Effector memory CD4-positive, alpha-beta T cell (primary cell): ENCODE data around the gene SLF2.

Experiments used
- DNase-seq, 3 donors: peaks; one replicate each; pipeline ENCODE4 v3.0.0-alpha.2; 2020
- H3K27ac ChIP-seq: 2 replicates; pipeline ENCODE4 v1.7.0; 2013; ENCODE audit warnings: mild to moderate bottlenecking, low read length, moderate library complexity; ENCODE audit not compliant: insufficient read depth, poor library complexity, severe bottlenecking
- H3K27me3 ChIP-seq: replicated peaks from 2 replicates; pipeline ENCODE4 v1.7.0; 2013; ENCODE audit warnings: mild to moderate bottlenecking, low read length; ENCODE audit not compliant: insufficient read depth, control insufficient read depth, poor library complexity, severe bottlenecking
- H3K36me3 ChIP-seq: 2 replicates; pipeline ENCODE4 v1.7.0; 2013; ENCODE audit warnings: mild to moderate bottlenecking, low read length, moderate library complexity; ENCODE audit not compliant: control insufficient read depth, insufficient read depth
- H3K4me1 ChIP-seq: 2 replicates; pipeline ENCODE4 v1.7.0; 2013; ENCODE audit warnings: low read length, mild to moderate bottlenecking; ENCODE audit not compliant: control insufficient read depth, insufficient read depth, poor library complexity, severe bottlenecking
- H3K4me3 ChIP-seq: 2 replicates; pipeline ENCODE4 v1.7.0; 2013; ENCODE audit warnings: low read length, low read depth, mild to moderate bottlenecking; ENCODE audit not compliant: insufficient read depth, poor library complexity, severe bottlenecking
- H3K9me3 ChIP-seq: 2 replicates; pipeline ENCODE4 v1.7.0; 2013; ENCODE audit warnings: mild to moderate bottlenecking, low read length, moderate library complexity; ENCODE audit not compliant: control insufficient read depth

Gene SLF2

DNA sequence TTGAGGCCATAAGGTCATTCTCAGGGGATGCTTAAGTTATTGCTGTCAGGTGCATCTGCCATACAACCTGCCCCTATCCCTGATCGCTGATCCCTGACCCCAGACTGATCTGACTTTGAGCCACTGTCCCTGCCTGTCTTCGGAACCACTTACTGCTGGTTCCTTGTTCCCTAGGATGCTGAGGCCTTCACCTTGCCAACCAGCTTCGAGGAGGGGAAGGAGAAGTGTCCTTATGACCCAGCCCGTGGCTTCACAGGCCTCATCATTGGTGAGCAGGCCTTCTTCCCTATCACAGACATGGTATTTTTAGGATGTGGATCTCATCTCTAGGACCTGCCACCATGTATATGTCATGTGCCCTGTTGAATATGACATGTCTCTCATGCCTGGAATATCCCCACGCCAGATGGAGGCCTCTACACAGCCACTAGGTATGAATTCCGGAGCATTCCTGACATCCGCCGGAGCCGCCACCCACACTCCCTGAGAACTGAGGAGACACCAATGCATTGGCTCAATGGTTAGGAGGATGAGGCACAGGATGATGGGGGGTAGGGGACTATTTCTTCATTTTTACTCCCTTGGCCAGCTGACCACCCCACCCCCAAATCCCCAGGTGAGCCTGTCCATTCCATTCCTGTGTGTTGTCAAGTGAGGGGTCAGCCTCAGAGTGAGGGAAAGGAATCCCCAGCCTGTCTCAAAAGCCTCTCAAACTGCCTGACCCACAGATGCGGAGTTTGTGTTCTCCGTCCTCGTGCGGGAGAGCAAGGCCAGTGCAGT lies 65.5 kb downstream of the SLF2 start:
- no peak overlapping the region for H3K27ac ChIP-seq
- no peaks in the 10 kb centered on the region for H3K4me1 ChIP-seq
- no peak overlapping the region for H3K4me3 ChIP-seq
- DNase-seq: no peak
- H3K36me3 ChIP-seq: peaks cover 27% of the 10 kb centered on the region
- H3K27me3 ChIP-seq: no peaks in the 10 kb centered on the region
- no peaks in the 10 kb centered on the region for H3K9me3 ChIP-seq

DNA sequence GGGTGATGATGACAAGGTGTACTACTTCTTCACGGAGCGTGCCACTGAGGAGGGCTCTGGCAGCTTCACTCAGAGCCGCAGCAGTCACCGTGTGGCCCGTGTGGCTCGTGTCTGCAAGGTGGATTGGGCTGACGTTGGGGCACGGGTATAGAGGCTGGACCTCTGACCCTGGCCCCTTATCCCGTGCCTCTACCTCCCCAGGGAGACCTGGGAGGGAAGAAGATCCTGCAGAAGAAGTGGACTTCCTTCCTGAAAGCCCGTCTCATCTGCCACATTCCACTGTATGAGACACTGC lies 66.1 kb downstream of the SLF2 start:
- Histone ChIP-seq H3K27ac (no peak overlapping the region), H3K4me1 (no peaks in the 10 kb centered on the region), H3K4me3 (no peak overlapping the region), H3K36me3 (peaks cover 28% of the 10 kb centered on the region), H3K27me3 (no peaks in the 10 kb centered on the region), H3K9me3 (no peaks in the 10 kb centered on the region)
- DNase-seq: no peak

DNA sequence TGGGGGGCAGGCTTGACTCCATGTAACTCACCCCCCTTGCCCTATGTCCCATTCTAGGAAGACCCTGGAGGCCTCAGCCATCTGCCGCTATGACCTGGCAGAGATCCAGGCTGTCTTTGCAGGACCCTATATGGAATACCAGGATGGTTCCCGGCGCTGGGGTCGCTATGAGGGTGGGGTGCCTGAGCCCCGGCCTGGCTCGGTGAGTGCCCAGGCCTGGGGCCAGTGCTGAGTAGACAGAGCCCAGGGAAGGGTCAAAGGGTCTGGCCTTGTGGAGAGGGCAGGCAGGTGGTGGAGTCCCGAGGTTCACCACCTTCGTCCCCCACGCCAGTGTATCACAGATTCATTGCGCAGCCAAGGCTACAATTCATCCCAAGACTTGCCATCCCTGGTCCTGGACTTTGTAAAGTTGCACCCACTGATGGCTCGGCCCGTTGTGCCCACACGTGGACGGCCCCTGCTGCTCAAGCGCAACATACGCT lies 67.1 kb downstream of the SLF2 start:
- Histone ChIP-seq H3K4me1 (no peaks in the 10 kb centered on the region), H3K27ac (no peak overlapping the region), H3K27me3 (no peaks in the 10 kb centered on the region), H3K4me3 (no peak overlapping the region), H3K9me3 (no peaks in the 10 kb centered on the region), H3K36me3 (peaks cover 28% of the 10 kb centered on the region)
- DNase-seq: no peak

DNA sequence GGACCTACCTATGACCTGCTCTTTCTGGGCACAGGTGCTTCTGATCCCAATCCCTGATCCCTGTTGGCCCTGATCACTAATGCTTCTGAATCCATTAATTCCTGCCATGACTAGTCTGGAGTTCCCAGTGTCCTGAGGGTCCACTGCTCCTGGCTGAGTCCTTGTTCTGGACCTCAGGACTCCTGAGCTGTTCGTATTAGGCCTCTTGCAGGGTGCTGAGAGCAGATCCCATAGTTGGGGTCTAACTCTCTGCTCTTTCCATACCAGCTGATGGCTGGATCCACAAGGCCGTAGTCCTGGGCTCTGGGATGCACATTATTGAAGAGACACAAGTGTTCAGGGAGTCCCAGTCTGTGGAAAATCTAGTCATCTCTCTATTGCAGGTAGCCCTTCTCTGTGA lies 67.5 kb downstream of the SLF2 start:
- Histone ChIP-seq H3K9me3 (no peaks in the 10 kb centered on the region), H3K27ac (no peak overlapping the region), H3K36me3 (peaks cover 28% of the 10 kb centered on the region), H3K4me1 (no peaks in the 10 kb centered on the region), H3K4me3 (no peak overlapping the region), H3K27me3 (no peaks in the 10 kb centered on the region)
- no peak for DNase-seq

DNA sequence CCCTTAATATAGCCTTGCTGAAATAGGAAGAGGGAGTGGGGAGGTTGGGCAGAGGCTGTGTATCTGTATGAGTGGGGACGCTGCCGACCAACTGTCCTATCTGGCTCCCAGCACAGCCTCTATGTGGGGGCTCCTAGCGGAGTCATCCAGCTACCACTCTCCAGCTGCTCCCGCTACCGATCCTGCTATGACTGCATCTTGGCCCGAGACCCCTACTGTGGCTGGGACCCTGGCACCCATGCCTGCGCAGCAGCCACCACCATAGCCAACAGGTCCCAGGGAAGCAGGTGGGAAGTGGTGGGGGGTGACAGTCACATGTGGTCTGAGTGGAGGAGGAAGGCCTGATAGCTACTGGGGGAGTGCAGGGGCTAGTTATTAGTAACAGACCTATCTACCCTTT lies 67.9 kb downstream of the SLF2 start:
- no peaks in the 10 kb centered on the region for H3K4me1 ChIP-seq
- no peak overlapping the region for H3K27ac ChIP-seq
- H3K9me3 ChIP-seq: no peaks in the 10 kb centered on the region
- H3K36me3 ChIP-seq: peaks cover 28% of the 10 kb centered on the region
- no peak overlapping the region for H3K4me3 ChIP-seq
- no peak for DNase-seq
- H3K27me3 ChIP-seq: no peaks in the 10 kb centered on the region

DNA sequence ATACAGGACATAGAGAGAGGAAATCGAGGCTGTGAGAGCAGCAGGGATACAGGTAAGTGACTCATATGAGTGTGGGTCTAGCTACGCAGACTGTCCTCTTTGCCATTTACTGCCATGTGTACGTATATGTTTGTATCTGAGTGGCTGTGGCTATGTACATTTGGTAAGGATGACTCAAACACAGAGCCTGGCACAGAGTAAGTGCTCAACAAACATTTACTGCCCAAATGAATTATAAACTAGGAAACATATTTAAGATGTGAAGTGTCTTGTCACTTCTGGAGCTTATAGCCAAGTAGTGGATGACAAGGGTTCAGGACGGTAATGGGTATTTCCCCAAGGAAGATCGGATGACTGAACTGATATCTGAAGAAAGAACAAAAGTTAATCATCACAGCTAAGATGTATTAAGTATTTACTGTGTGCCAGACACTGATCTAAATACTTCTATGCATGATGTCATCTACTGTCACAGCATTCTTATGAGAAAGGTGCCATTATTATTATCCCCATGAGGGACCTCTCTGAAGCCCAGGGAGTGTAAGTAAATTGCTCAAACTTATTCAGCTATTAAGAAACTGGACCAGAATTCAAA lies 68.5 kb downstream of the SLF2 start:
- no peak for DNase-seq
- Histone ChIP-seq H3K4me3 (no peak overlapping the region), H3K27ac (no peak overlapping the region), H3K4me1 (peaks cover under 1% of the 10 kb centered on the region), H3K9me3 (no peaks in the 10 kb centered on the region), H3K27me3 (no peaks in the 10 kb centered on the region), H3K36me3 (peaks cover 28% of the 10 kb centered on the region)

GRCh38 chr10:100982916-100983830 lies 70.4 kb downstream of the SLF2 start:
- no peak for DNase-seq
- no peak overlapping the region for H3K27ac ChIP-seq
- H3K9me3 ChIP-seq: no peaks in the 10 kb centered on the region
- peaks cover 15% of the 10 kb centered on the region for H3K4me1 ChIP-seq
- H3K36me3 ChIP-seq: peaks cover 28% of the 10 kb centered on the region
- H3K4me3 ChIP-seq: no peak overlapping the region
- no peaks in the 10 kb centered on the region for H3K27me3 ChIP-seq

DNA sequence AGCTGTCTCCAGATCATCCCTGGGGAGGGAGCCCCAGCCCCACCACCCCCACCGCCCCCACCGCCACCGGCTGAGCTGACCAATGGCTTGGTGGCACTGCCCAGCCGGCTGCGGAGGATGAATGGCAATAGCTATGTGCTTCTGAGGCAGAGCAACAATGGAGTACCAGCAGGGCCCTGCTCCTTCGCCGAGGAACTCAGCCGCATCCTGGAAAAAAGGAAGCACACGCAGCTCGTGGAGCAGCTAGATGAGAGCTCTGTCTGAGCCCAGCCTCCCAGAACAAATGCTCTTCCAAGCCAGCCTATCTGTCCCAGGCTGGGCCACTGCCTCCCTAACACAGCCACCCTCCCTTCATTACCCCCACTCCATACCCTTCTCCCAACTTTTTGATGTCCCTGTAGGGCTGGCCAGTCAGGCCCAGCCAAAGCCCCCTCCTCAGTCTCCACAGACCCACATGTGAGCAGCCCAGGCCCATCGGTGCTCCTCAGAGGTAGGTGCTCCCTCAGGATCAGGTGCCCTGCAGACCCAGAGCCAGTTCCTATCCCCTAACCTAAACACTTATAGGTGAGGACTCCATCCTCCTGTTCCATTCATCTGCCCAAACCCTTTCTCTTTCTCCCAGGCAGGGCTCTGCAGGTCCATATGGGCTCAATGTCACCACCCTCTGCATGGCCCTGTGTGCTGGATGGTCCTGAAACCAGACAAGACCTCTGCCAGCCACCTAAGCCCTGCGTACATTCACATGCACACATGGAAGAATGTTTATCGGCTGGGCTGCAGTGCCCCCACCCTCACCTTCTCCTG lies 71.3 kb downstream of the SLF2 start:
- Histone ChIP-seq H3K27me3 (no peaks in the 10 kb centered on the region), H3K9me3 (no peaks in the 10 kb centered on the region), H3K36me3 (peaks cover 25% of the 10 kb centered on the region), H3K27ac (no peak overlapping the region), H3K4me3 (no peak overlapping the region), H3K4me1 (peaks cover 17% of the 10 kb centered on the region)
- DNase-seq: no peak

GRCh38 chr10:100984672-100985177 lies 72.0 kb downstream of the SLF2 start:
- H3K27me3 ChIP-seq: no peaks in the 10 kb centered on the region
- no peak for DNase-seq
- no peaks in the 10 kb centered on the region for H3K9me3 ChIP-seq
- no peak overlapping the region for H3K27ac ChIP-seq
- H3K36me3 ChIP-seq: peaks cover 24% of the 10 kb centered on the region
- H3K4me1 ChIP-seq: peaks cover 17% of the 10 kb centered on the region
- H3K4me3 ChIP-seq: no peak overlapping the region
